Spleen (tissue), 11 donors: ENCODE measurements around the gene PPP2R3B. TPM values are rescaled to one million over a fixed set of nuclear protein-coding genes. Genes with fewer than 3 reads are reported as not detected.

Experiments
- DNase-seq: peaks from one replicate; pipeline ENCODE4 v3.0.0-alpha.2; 2020
- H3K27ac ChIP-seq, 8 donors: fragments of 200-600 bp; sonication (generic) in 7 of 8; 1 replicate in 4 of 8; 2 replicates in 4 of 8; pipeline versions ENCODE4 v1.5.0 to v1.8.0; 2016 to 2021; ENCODE audit warnings: inconsistent platforms in 4 of 8, mild to moderate bottlenecking in 4 of 8, moderate library complexity in 1 of 8
- H3K27me3 ChIP-seq, 7 donors: fragments of 200-600 bp; sonication (generic) in 6 of 7; replicated peaks in 1 of 7; 1 replicate in 4 of 7; 2 replicates in 3 of 7; pipeline versions ENCODE4 v1.5.0 to v1.8.0; 2016 to 2021; ENCODE audit warnings: inconsistent platforms in 3 of 7, mild to moderate bottlenecking in 1 of 7
- H3K36me3 ChIP-seq, 6 donors: fragments of 200-600 bp; sonication (generic) in 5 of 6; 1 replicate in 4 of 6; 2 replicates in 2 of 6; pipeline versions ENCODE4 v1.5.0 to v1.8.0; 2016 to 2021; ENCODE audit warnings: inconsistent platforms in 2 of 6
- H3K4me1 ChIP-seq, 6 donors: fragments of 200-600 bp; sonication (generic) in 5 of 6; 1 replicate in 3 of 6; 2 replicates in 3 of 6; pipeline versions ENCODE4 v1.5.0 to v1.8.0; 2016 to 2021; ENCODE audit warnings: inconsistent platforms in 3 of 6
- H3K4me3 ChIP-seq, 8 donors: fragments of 200-600 bp; sonication (generic) in 7 of 8; 1 replicate in 4 of 8; 2 replicates in 4 of 8; pipeline versions ENCODE4 v1.5.0 to v1.8.0; 2016 to 2021; ENCODE audit warnings: inconsistent platforms in 4 of 8, mild to moderate bottlenecking in 4 of 8, moderate library complexity in 2 of 8
- H3K9me3 ChIP-seq, 8 donors: fragments of 200-600 bp; sonication (generic) in 7 of 8; 1 replicate in 4 of 8; 2 replicates in 4 of 8; pipeline versions ENCODE4 v1.5.0 to v1.8.0; 2016 to 2021; ENCODE audit warnings: inconsistent platforms in 4 of 8
- CTCF ChIP-seq, 11 experiments: fragments of 200-600 bp in 7 of 11; fragments of 450-650 bp in 4 of 11; sonication (generic) in 4 of 11; IDR thresholded peaks in 8 of 11; conservative IDR thresholded peaks in 3 of 11; 1 replicate in 7 of 11; 2 replicates in 4 of 11; pipeline versions ENCODE4 v1.4.0 to v1.8.0; 2016 to 2021; ENCODE audit warnings: antibody characterized with exemption in 11 of 11, inconsistent platforms in 4 of 11, mild to moderate bottlenecking in 1 of 11
- POLR2A ChIP-seq, 3 donors: fragments of 450-650 bp; IDR thresholded peaks; one replicate each; pipeline ENCODE4 v1.5.1; 2017; ENCODE audit warnings: antibody characterized with exemption in 3 of 3, mild to moderate bottlenecking in 1 of 3
- POLR2AphosphoS5 ChIP-seq, 3 donors: sonication (generic); formaldehyde crosslinking; IDR thresholded peaks; one replicate each; pipeline ENCODE4 v1.5.1; 2017; ENCODE audit warnings: antibody characterized with exemption in 3 of 3
- WGBS, 5 donors: extraction: QIAGEN DNeasy Blood & Tissue Kit in 3 of 5; methylation state at CpG; one replicate each; pipeline versions ENCODE4 v1.1.5 to v1.1.7; 2013 to 2018; 5-methylcytosine and 5-hydroxymethylcytosine counted together
- intact Hi-C: fragments of 100-400 bp; cut with DNase I; formaldehyde crosslinking; loops from one replicate; pipeline ENCODE4 v1.15.0; 2023; ENCODE audit warnings: low total_unique reads
- polyA plus RNA-seq, 3 donors: library from polyadenylated mRNA; stranded (reverse); fragments of 200-250 nt; gene quantifications; one replicate each; pipeline ENCODE4 v1.2.1, GENCODE V29; 2013
- total RNA-seq, 7 donors: library from RNA; depleted of rRNA in 3 of 7; stranded (reverse); fragments of >200 nt in 3 of 7; fragmentation: NEBNext Ultra II Directional in 4 of 7; extraction: Animal tissue kit (Norgen Biotek cat#: 25700) in 4 of 7; gene quantifications; one replicate each; pipeline versions ENCODE4 v1.1.0 to v1.2.1, GENCODE V29; 2016 to 2021
- donor health status: healthy with polysubstance abuse.
- donor health status: DM: no; HTN: no; CAD: no; lungs with moderate emphysema.
- donor health status: DM: no; HTN: no; CAD: no.
- donor health status: Bipolar disorder and iron deficiency.
- donor health status: healthy.
- donor health status: DM: no; HTN: no; CAD: no.
- donor health status: DM: yes; HTN: yes; CAD: no.

PPP2R3B gene
- total and polyA plus RNA-seq, 10 donors = 12.6 to 62.2 (median 26.9) TPM

DNA sequence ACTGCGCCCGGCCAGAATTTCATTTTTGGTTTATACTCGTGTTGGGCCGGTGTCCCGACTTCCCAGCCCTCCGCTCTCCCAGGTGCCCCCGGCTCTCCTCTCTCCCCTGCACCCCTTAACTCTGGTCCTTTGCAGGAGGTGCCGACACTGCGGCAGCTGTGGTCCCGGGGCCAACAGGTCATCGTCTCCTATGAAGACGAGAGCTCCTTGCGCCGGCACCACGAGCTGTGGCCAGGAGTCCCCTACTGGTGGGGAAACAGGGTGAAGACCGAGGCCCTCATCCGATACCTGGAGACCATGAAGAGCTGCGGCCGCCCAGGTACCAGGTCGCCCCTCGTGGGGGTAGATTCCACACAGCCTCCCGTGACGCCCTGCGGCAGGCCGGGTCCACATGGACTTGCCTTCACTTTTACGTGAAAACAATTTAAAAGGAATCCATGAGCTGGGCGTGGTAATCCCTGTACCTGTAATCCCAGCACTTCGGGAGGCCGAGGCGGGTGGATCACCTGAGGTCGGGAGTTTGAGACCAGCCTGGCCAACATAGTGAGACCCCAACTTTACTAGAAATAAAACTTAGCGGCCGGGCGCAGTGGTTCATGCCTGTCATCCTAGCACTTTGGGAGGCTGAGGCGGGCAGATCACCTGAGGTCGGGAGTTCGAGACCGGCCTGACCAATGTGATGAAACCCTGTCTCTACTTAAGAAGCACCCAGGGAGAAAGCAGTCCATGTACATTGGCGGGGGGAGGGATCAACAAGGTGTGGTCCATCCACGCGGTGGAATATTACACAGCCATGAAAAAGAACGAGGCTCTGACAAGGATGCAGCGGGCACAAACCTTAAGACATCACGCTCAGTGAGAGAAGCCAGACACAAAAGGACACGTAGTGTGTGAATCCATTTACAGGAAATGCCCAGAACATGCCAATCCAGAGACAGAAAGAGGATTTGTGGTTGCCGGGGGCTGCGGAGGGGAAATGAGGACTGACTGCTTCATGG lies 93.5 kb downstream of the PPP2R3B start:
- Histone ChIP-seq H3K36me3 (peaks cover 5 to 89% (median 76%) of the 10 kb centered on the region in 6 donors), H3K4me3 (no peak overlapping the region), H3K27me3 (no peaks in the 10 kb centered on the region), H3K27ac (no peak overlapping the region), H3K9me3 (peaks cover 0 to 9% (median 0%) of the 10 kb centered on the region in 8 donors), H3K4me1 (no peaks in the 10 kb centered on the region)
- DNase-seq = peak; percentile 66
- WGBS, 5 donors = 97 to 98% (median 98%) methylated on average over 47 of the region's 47 CpGs
- no peak for TF ChIP-seq CTCF (IDR thresholded peaks at IDR 0.05 in 8 of 11, conservative IDR thresholded peaks at IDR 0.05 in 3 of 11)
- no peak for TF ChIP-seq POLR2A (IDR thresholded peaks at IDR 0.05)
- intact Hi-C loops = no loop called here

- WGBS, 5 donors = 96 to 99% (median 98%) methylated on average over 24 to 29 of the region's 29 CpGs
Observed at GRCh38 chrX:291411-291901, 95.3 kb downstream of the PPP2R3B start.

GRCh38 chrX:290476-291166 lies 96.1 kb downstream of the PPP2R3B start:
- no peak for TF ChIP-seq POLR2A (IDR thresholded peaks at IDR 0.05)
- TF ChIP-seq POLR2AphosphoS5 (IDR thresholded peaks at IDR 0.05) = no peak
- TF ChIP-seq CTCF (IDR thresholded peaks at IDR 0.05 in 8 of 11, conservative IDR thresholded peaks at IDR 0.05 in 3 of 11) = no peak
- DNase-seq = peak; percentile 70
- intact Hi-C loops = no loop called here
- H3K9me3 ChIP-seq = peaks cover 0 to 9% (median 0%) of the 10 kb centered on the region in 8 donors
- no peak overlapping the region for H3K27ac ChIP-seq
- peaks cover 5 to 93% (median 75%) of the 10 kb centered on the region in 6 donors for H3K36me3 ChIP-seq
- WGBS, 5 donors = 90 to 97% (median 95%) methylated on average over 38 to 42 of the region's 42 CpGs
- H3K4me1 ChIP-seq = no peaks in the 10 kb centered on the region
- H3K4me3 ChIP-seq = no peak overlapping the region
- H3K27me3 ChIP-seq = no peaks in the 10 kb centered on the region

More at GRCh38 chrX:291411-291901, 95.3 kb downstream of the PPP2R3B start:
- Histone ChIP-seq H3K4me3 (no peak overlapping the region), H3K36me3 (peaks cover 5 to 93% (median 80%) of the 10 kb centered on the region in 6 donors), H3K4me1 (no peaks in the 10 kb centered on the region), H3K27ac (no peak overlapping the region), H3K27me3 (no peaks in the 10 kb centered on the region), H3K9me3 (peaks cover 0 to 9% (median 0%) of the 10 kb centered on the region in 8 donors)
- DNase-seq = peak; percentile 65
- TF ChIP-seq POLR2AphosphoS5 (IDR thresholded peaks at IDR 0.05) = peak in 1 of 3 donors; percentile 6
- no peak for TF ChIP-seq CTCF (IDR thresholded peaks at IDR 0.05 in 8 of 11, conservative IDR thresholded peaks at IDR 0.05 in 3 of 11)
- intact Hi-C loops = no loop called here
